ENCODE data around the gene CDKN2A. TPM values are rescaled to one million over a fixed set of nuclear protein-coding genes. Genes with fewer than 3 reads are reported as not detected.

Gene CDKN2A
- polyA plus RNA-seq, 1 donor: 0.15 TPM

DNA sequence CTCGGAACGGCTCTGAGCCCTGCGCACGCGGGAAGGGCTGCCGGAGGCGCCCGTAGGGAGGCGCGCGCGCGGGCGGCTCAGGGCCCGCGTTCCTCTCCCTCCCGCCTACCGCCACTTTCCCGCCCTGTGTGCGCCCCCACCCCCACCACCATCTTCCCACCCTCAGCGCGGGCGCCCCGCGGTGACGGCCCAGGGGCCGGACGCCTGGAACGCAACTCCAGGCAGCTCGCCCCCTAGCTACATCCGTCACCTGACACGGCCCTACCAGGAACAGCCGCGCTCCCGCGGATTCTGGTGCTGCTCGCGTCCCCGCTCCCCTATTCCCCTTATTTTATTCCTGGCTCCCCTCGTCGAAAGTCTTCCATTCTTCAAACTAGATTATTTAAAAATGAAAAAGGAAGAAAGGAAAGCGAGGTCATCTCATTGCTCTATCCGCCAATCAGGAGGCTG, 389 bp upstream of the CDKN2A start, which contains the start of gene CDKN2B-AS1:
TSS of gene CDKN2B-AS1 (plus strand) at position 236 of the 450 bp plus-strand sequence.
- WGBS (ENCODE audit: insufficient coverage, low lambda C conversion rate): no CpG with 5 or more reads among the region's 43 CpGs
- peak in 1 of 2 donors; percentile 46 for DNase-seq
- Histone ChIP-seq H3K4me1 (ENCODE audit: control insufficient read depth, insufficient read depth, low read length) (peaks cover 13% of the 10 kb centered on the region), H3K4me3 (ENCODE audit: low read length) (peak within 1 kb of the TSS; percentile 50), H3K9me3 (ENCODE audit: control insufficient read depth, low read depth, low read length) (peaks cover 3% of the 10 kb centered on the region), H3K36me3 (ENCODE audit: control insufficient read depth, insufficient read depth, low read length) (no peaks in the 10 kb centered on the region), H3K27me3 (ENCODE audit: control insufficient read depth, insufficient read depth, low read length) (peaks cover 77% of the 10 kb centered on the region), H3K27ac (ENCODE audit: low read length) (no peak within 1 kb of the TSS)

DNA sequence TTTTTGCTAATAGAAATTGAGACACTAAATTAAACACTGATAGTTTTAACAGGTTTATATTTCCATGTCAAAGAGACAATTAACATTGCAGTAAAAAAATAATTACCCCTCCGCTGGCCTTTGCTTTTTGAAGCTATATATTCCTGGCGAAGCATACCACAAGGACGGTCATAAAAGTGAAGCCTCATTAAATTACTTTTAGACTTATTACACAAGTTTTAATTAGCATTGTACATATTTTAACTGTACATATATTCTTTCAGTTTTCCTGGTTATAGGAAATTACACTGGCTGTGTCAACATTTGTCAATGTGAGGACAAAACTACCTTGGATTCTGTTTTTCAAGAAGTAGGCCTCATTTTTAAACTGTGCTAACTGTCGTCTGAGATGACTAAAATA, 1.2 kb downstream of the CDKN2A start:
- DNase-seq: no peak
- Histone ChIP-seq H3K9me3 (ENCODE audit: control insufficient read depth, low read depth, low read length) (peaks cover 3% of the 10 kb centered on the region), H3K27me3 (ENCODE audit: control insufficient read depth, insufficient read depth, low read length) (peaks cover 86% of the 10 kb centered on the region), H3K4me3 (ENCODE audit: low read length) (no peak overlapping the region), H3K4me1 (ENCODE audit: control insufficient read depth, insufficient read depth, low read length) (peaks cover 13% of the 10 kb centered on the region), H3K36me3 (ENCODE audit: control insufficient read depth, insufficient read depth, low read length) (no peaks in the 10 kb centered on the region), H3K27ac (ENCODE audit: low read length) (no peak overlapping the region)
- WGBS (ENCODE audit: insufficient coverage, low lambda C conversion rate): 33% methylated on average over 1 of the region's 4 CpGs

DNA sequence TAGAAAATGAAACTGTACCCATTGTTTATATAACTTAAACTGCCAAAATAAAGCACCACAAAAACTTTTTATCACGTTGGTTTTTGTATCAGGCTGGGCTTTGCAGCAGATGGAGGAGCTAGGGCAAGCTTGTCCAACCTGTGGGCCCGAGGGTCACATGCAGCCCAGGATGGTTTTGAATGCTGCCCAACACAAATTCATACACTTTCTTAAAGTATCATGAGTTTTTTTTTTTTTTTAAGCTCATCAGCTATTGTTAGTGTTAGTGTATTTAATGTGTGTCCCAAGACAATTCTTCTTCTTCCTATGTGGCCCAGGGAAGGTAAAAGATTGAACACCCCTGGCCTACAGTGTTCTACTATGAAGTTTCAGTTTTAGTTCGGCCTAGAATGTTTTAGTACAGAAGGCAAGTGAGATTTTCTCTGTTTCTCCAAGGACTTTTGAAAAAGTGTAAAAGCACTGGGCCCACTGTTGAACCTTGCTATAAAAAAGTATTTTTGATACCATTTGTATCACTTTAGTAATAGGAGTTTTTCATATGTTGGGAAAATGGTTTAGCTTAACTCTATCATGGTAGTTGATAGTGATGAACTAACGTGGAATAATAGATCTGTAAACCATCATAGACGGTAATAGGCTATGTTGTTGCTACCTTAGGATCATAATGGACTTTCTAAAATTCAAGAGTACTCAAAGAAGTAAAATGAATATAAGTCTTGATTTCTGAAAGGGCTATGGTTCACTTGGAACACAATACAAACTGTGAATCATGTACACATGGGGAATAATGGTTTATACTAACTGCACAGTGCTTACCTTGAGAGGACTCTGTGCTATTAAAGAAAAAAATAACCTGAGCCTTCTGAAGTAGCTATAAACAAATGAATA, 2.9 kb downstream of the CDKN2A start:
- Histone ChIP-seq H3K9me3 (ENCODE audit: control insufficient read depth, low read depth, low read length) (peaks cover 3% of the 10 kb centered on the region), H3K27me3 (ENCODE audit: control insufficient read depth, insufficient read depth, low read length) (peaks cover 82% of the 10 kb centered on the region), H3K27ac (ENCODE audit: low read length) (no peak overlapping the region), H3K36me3 (ENCODE audit: control insufficient read depth, insufficient read depth, low read length) (no peaks in the 10 kb centered on the region), H3K4me3 (ENCODE audit: low read length) (no peak overlapping the region), H3K4me1 (ENCODE audit: control insufficient read depth, insufficient read depth, low read length) (peaks cover 13% of the 10 kb centered on the region)
- no peak for DNase-seq
- 34% methylated on average over 3 of the region's 5 CpGs for WGBS (ENCODE audit: insufficient coverage, low lambda C conversion rate)

GRCh38 chr9:21989440-21990189, 4.6 kb downstream of the CDKN2A start:
- H3K27ac ChIP-seq (ENCODE audit: low read length): no peak overlapping the region
- no peaks in the 10 kb centered on the region for H3K9me3 ChIP-seq (ENCODE audit: control insufficient read depth, low read depth, low read length)
- H3K36me3 ChIP-seq (ENCODE audit: control insufficient read depth, insufficient read depth, low read length): no peaks in the 10 kb centered on the region
- peaks cover 5% of the 10 kb centered on the region for H3K4me1 ChIP-seq (ENCODE audit: control insufficient read depth, insufficient read depth, low read length)
- no CpG with 5 or more reads among the region's 35 CpGs for WGBS (ENCODE audit: insufficient coverage, low lambda C conversion rate)
- H3K4me3 ChIP-seq (ENCODE audit: low read length): no peak overlapping the region
- no peak for DNase-seq
- peaks cover 72% of the 10 kb centered on the region for H3K27me3 ChIP-seq (ENCODE audit: control insufficient read depth, insufficient read depth, low read length)

DNA sequence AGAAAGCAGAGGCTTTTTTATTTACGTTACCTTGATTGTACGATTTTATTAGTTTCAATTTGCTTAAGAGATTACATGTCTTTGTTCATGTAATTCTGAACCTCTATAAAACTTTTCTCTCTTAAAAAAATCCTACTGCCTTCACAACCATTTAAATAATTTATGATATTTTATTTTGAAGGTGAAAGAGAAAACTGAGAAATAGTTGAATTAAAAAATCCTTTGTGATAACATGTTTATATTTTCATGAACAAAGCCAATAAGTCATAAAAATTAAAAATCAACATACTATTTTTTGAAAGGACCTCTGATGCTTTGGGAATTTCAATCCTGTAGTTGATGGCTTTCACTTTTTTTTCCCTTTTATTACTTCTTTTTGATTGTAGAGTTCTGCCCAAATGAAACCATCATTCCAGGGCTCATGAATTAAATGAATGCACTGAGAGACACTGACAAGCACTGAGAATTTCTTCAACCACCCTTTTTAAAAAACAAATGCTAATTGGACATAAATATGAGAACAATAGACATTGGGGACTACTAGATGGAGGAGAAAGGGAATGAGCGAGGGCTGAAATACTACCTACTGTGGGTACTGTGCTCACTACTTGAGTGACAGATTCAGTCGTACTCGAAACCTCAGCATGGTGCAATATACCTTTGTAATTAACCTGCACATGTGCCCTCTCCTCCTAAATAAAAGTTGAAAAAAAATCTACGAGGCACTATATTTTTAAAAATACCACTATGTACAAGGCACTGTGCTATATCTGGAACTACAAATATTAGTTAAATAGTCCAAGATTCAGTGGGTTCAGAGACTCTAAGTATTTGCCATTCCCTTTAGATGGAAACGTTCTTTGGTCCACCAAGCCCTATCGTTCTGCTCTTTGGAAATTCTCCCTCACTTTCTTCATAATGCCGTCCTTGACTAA, 5.9 kb downstream of the CDKN2A start:
- no peak overlapping the region for H3K27ac ChIP-seq (ENCODE audit: low read length)
- no peaks in the 10 kb centered on the region for H3K4me1 ChIP-seq (ENCODE audit: control insufficient read depth, insufficient read depth, low read length)
- no peak overlapping the region for H3K4me3 ChIP-seq (ENCODE audit: low read length)
- H3K9me3 ChIP-seq (ENCODE audit: control insufficient read depth, low read depth, low read length): no peaks in the 10 kb centered on the region
- peaks cover 72% of the 10 kb centered on the region for H3K27me3 ChIP-seq (ENCODE audit: control insufficient read depth, insufficient read depth, low read length)
- H3K36me3 ChIP-seq (ENCODE audit: control insufficient read depth, insufficient read depth, low read length): no peaks in the 10 kb centered on the region
- no peak for DNase-seq
- WGBS (ENCODE audit: insufficient coverage, low lambda C conversion rate): 22% methylated on average over 4 of the region's 9 CpGs

GRCh38 chr9:21985964-21986667, 8.1 kb downstream of the CDKN2A start:
- Histone ChIP-seq H3K4me3 (ENCODE audit: low read length) (no peak overlapping the region), H3K27me3 (ENCODE audit: control insufficient read depth, insufficient read depth, low read length) (peaks cover 71% of the 10 kb centered on the region)
- WGBS (ENCODE audit: insufficient coverage, low lambda C conversion rate): 60% methylated on average over 1 of the region's 5 CpGs

DNA sequence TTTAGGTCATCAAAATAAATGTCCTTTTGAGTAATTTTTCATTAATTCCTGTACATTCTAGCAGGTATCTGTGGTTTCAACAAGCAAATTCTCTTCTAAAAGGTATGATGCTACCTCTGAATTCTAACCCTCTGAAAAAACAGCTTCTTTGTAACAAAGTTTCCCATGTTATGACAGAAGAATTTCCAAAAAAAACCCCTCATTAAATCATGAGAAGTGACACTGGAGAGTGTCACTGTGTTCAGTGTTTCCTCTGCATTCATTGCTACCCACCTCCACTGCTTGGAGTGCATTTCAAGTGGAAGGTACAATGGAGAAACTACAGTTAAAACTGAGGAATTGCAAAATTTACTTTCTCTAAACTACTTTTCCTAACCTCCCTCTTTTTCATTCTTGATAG, 10.1 kb downstream of the CDKN2A start:
- peaks cover 69% of the 10 kb centered on the region for H3K27me3 ChIP-seq (ENCODE audit: control insufficient read depth, insufficient read depth, low read length)
- H3K36me3 ChIP-seq (ENCODE audit: control insufficient read depth, insufficient read depth, low read length): no peaks in the 10 kb centered on the region
- no peaks in the 10 kb centered on the region for H3K9me3 ChIP-seq (ENCODE audit: control insufficient read depth, low read depth, low read length)
- no peak overlapping the region for H3K27ac ChIP-seq (ENCODE audit: low read length)
- no peaks in the 10 kb centered on the region for H3K4me1 ChIP-seq (ENCODE audit: control insufficient read depth, insufficient read depth, low read length)
- no peak for DNase-seq
- H3K4me3 ChIP-seq (ENCODE audit: low read length): no peak overlapping the region

More at GRCh38 chr9:21985964-21986667, 8.1 kb downstream of the CDKN2A start:
- no peak for DNase-seq
- no peaks in the 10 kb centered on the region for H3K9me3 ChIP-seq (ENCODE audit: control insufficient read depth, low read depth, low read length)
- no peaks in the 10 kb centered on the region for H3K4me1 ChIP-seq (ENCODE audit: control insufficient read depth, insufficient read depth, low read length)
- H3K27ac ChIP-seq (ENCODE audit: low read length): no peak overlapping the region
- H3K36me3 ChIP-seq (ENCODE audit: control insufficient read depth, insufficient read depth, low read length): no peaks in the 10 kb centered on the region

GRCh38 chr9:21983561-21983935, 10.6 kb downstream of the CDKN2A start:
- H3K36me3 ChIP-seq (ENCODE audit: control insufficient read depth, insufficient read depth, low read length): no peaks in the 10 kb centered on the region
- DNase-seq: no peak
- H3K27ac ChIP-seq (ENCODE audit: low read length): no peak overlapping the region
- no CpG with 5 or more reads among the region's 1 CpG for WGBS (ENCODE audit: insufficient coverage, low lambda C conversion rate)
- H3K9me3 ChIP-seq (ENCODE audit: control insufficient read depth, low read depth, low read length): no peaks in the 10 kb centered on the region
- H3K4me3 ChIP-seq (ENCODE audit: low read length): no peak overlapping the region
- no peaks in the 10 kb centered on the region for H3K4me1 ChIP-seq (ENCODE audit: control insufficient read depth, insufficient read depth, low read length)
- H3K27me3 ChIP-seq (ENCODE audit: control insufficient read depth, insufficient read depth, low read length): peaks cover 69% of the 10 kb centered on the region

DNA sequence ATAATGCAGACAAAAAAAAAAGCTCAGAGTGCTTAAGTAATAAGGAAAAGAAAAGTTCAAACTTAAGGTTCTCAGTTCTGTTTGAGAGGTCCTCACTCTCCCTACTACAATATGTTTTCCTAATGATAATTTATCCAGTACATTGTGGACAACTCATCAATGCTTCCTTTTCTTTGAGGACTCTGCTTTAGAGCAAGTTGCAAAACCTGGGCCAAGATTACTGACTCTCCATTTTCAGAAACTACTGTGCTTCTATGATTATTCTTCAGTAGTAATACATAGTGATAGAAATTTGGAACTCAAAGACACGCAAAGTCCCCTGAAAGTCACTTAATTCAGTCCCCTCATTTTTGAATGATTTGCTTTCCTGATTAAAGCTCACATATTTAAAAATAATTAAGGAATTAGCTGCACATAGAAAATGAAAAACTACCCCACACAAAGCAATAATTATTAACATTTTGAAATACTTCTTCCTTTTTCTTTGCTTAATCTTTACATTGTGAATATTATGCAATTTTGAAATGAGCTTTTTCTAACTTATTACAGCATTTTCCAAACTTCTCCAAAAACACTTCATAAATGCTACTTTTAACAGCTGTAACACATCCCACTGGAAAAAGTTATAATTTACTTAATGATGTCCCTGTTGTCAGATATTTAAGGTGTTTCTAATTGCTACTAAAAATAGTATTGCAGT, 11.2 kb downstream of the CDKN2A start:
- no peaks in the 10 kb centered on the region for H3K4me1 ChIP-seq (ENCODE audit: control insufficient read depth, insufficient read depth, low read length)
- H3K27me3 ChIP-seq (ENCODE audit: control insufficient read depth, insufficient read depth, low read length): peaks cover 69% of the 10 kb centered on the region
- no peak overlapping the region for H3K4me3 ChIP-seq (ENCODE audit: low read length)
- H3K27ac ChIP-seq (ENCODE audit: low read length): no peak overlapping the region
- no peak for DNase-seq
- WGBS (ENCODE audit: insufficient coverage, low lambda C conversion rate): 50% methylated on average over 1 of the region's 1 CpG
- H3K9me3 ChIP-seq (ENCODE audit: control insufficient read depth, low read depth, low read length): no peaks in the 10 kb centered on the region
- no peaks in the 10 kb centered on the region for H3K36me3 ChIP-seq (ENCODE audit: control insufficient read depth, insufficient read depth, low read length)

Data from large intestine (tissue), 3 donors.